Fibroblast of the aortic adventitia (primary cell): ENCODE data around the gene BDP1. TPM values are rescaled to one million over a fixed set of nuclear protein-coding genes. Genes with fewer than 3 reads are reported as not detected.
A peak's percentile ranks its signal among the peaks of the same experiment; 100 is the strongest.
"Not testable (repeated sequence)": the region's sequence is repeated elsewhere in the genome, so short reads cannot be mapped to it uniquely, and the experiment has no call there.

Experiments
- DNase-seq: peaks from one replicate; pipeline ENCODE4 v3.0.0-alpha.2; 2010; ENCODE audit warnings: low read depth
- H3K4me3 ChIP-seq: 2 replicates; pipeline ENCODE4 v1.5.1; 2011; ENCODE audit warnings: low read depth, mild to moderate bottlenecking, control low read depth, low read length, moderate library complexity
- CTCF ChIP-seq: IDR thresholded peaks from 2 replicates; pipeline ENCODE4 v1.5.1; 2011; ENCODE audit warnings: mild to moderate bottlenecking, low read length, control low read depth, inconsistent platforms; ENCODE audit not compliant: insufficient read depth
- small RNA-seq: library from RNA; depleted of rRNA; stranded (forward); fragments of <200 nt; gene quantifications from one replicate; pipeline ENCODE3, GENCODE V24; 2012
- total RNA-seq: library from RNA; depleted of rRNA; stranded (reverse); fragments of >200 nt; gene quantifications from 2 replicates; pipeline ENCODE4 v1.2.3, GENCODE V29; 2012; ENCODE audit warnings: low replicate concordance

BDP1 gene
- total RNA-seq, 1 donor, result 27.8 TPM

- TF ChIP-seq CTCF, result no peak
- no peak for DNase-seq
- no peak overlapping the region for H3K4me3 ChIP-seq
These were observed 135.6 kb downstream of the BDP1 start for GRCh38 chr5:71591100-71591499.

GRCh38 chr5:71596169-71596568 is 140.7 kb downstream of the BDP1 start:
- TF ChIP-seq CTCF, result no peak
- DNase-seq, result no peak
- H3K4me3 ChIP-seq, result no peak overlapping the region

DNA sequence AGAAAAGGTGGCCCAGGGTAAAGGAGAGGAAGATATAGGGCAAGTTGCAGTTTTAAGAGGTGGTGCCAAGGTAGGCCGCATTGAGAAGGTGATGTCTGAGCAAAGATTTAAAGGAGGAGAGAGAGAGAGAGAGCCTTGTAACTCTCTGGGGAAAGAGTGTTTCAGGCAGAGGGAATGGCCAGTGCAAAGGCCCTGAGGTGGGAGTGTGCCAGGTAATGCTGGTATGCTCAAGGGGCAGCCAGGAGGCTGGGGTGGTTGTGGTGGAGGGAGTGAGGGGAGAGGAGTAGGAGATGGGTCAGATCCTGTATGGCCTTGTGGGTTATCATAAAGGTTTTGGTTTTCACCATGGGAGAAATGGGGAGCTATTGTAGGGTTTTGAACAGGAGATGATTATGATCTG is 141.6 kb downstream of the BDP1 start:
- no peak for TF ChIP-seq CTCF
- no peak for DNase-seq
- no peak overlapping the region for H3K4me3 ChIP-seq

DNA sequence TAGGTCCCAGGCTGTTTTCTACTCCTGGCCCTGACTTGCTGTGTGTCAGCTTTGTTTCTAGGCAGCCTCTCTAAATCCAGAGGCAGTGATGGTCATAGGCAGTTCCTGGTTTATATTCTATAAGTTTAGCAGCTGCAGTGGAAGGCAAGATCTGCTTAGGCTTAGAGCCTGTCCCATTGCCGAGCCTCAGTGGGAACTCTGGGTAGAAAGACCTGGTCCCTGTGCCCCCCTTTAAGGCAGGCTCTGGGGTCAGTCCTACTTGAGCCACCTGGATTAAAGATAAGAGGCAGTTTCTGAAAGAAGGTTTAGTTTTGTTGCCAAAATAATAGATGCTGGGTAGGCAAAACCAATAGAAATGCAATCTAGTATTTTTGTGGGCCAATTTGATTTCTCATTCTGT is 145.3 kb downstream of the BDP1 start:
- TF ChIP-seq CTCF, result no peak
- H3K4me3 ChIP-seq, result no peak overlapping the region
- peak; percentile 2 for DNase-seq

DNA sequence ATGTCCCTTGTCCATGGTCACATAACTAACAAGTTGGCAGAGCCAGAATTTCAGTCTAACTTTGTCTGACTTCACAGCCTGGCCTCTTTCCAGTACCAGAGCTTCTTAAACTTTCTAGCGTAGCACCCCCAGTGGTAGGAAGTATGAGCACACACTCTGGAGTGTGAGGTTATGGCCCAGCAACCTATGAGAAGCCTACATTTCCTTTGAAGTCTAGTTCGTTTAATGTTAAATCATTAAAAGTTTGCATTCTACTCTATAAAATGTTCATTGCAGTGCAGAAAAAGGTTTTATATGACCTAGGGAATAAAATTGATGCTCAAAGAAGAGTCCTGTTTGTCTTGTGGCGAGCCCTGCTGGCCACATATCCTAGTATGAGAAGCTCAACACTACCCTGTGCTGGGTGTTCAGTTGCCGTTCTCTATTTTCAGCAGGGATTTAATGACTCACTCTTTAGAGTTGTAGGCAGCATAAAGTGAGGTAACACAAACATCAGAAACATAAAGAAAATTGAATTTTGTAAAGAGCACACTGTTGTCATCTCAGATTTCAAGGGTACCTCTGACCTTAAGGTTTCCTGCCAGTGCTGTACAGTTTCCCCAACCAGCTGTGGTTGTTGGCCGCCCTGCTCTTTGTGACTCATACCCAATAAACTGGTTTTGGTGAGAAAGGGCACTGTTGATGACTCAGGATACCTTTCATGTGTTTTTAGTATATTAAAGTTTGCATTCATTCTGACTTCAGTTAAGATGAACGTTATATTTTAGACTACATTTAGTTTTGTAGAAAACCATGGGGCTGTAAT is 146.0 kb downstream of the BDP1 start:
- DNase-seq, result peak; percentile 93
- peak; percentile 71 for TF ChIP-seq CTCF

DNA sequence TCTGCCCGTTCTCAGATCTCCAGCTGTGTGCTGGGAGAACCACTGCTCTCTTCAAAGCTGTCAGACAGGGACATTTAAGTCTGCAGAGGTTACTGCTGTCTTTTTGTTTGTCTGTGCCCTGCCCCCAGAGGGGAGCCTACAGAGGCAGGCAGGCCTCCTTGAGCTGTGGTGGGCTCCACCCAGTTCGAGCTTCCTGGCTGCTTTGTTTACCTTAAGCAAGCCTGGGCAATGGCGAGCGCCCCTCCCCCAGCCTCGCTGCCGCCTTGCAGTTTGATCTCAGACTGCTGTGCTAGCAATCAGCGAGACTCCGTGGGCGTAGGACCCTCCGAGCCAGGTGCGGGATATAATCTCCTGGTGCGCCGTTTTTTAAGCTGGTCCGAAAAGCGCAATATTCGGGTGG is 154.5 kb downstream of the BDP1 start:
- not testable (repeated sequence) for DNase-seq, H3K4me3 ChIP-seq

More for the DNA sequence above, 146.0 kb downstream of the BDP1 start:
- no peak overlapping the region for H3K4me3 ChIP-seq

DNA sequence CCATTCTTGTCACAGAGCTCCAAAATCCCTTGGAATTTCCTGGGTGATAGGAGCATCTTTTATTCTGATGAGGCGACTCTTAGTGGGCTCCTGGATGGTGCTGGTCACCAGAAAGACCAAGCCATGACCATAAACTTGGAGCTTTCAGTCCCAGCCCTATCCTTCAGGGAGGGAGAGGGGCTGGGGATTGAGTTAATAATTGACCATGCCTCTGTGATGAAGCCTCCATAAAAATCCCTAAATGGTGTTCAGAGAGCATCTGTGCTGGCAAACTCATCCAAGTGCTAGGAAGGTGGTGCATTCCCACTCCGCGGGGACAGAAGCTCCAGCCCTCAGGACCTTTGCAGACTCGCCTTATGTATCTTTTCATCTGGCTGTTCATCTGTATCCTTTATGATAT is 160.4 kb downstream of the BDP1 start:
- no peak for DNase-seq
- TF ChIP-seq CTCF, result no peak
- no peak overlapping the region for H3K4me3 ChIP-seq

Small RNA genes lying within 50 kb of the gene (small RNA-seq; reads per million reads assigned to genes)
- not detected for gene HMGN1P12

Other genes starting within 250 kb of the BDP1 start
- gene MCCC2, start 131.7 kb downstream of the BDP1 start, total RNA-seq, result 13.1 and 23.3 TPM in 2 replicates